ENCODE measurements around the gene SLC37A4.
"Not testable (repeated sequence)": the region's sequence is repeated elsewhere in the genome, so short reads cannot be mapped to it uniquely, and the experiment has no call there.

DNA sequence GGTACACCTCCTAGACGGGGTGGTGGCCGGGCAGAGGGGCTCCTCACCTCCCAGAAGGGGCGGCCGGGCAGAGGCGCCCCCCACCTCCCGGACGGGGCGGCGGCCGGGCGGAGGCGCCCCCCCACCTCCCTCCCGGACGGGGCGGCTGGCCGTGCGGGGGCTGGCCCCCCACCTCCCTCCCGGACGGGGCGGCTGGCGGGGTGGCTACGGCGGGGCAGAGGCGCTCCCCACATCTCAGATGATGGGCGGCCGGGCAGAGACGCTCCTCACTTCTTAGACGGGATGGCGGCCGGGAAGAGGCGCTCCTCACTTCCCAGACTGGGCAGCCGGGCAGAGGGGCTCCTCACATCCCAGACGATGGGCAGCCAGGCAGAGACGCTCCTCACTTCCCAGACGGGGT lies 28.5 kb upstream of the SLC37A4 start:
- TF ChIP-seq, protein P1, sequence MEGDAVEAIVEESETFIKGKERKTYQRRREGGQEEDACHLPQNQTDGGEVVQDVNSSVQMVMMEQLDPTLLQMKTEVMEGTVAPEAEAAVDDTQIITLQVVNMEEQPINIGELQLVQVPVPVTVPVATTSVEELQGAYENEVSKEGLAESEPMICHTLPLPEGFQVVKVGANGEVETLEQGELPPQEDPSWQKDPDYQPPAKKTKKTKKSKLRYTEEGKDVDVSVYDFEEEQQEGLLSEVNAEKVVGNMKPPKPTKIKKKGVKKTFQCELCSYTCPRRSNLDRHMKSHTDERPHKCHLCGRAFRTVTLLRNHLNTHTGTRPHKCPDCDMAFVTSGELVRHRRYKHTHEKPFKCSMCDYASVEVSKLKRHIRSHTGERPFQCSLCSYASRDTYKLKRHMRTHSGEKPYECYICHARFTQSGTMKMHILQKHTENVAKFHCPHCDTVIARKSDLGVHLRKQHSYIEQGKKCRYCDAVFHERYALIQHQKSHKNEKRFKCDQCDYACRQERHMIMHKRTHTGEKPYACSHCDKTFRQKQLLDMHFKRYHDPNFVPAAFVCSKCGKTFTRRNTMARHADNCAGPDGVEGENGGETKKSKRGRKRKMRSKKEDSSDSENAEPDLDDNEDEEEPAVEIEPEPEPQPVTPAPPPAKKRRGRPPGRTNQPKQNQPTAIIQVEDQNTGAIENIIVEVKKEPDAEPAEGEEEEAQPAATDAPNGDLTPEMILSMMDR (IDR thresholded peaks at IDR 0.05): not testable (repeated sequence)
- TF ChIP-seq ZFX (IDR thresholded peaks at IDR 0.05; ENCODE audit: borderline replicate concordance): not testable (repeated sequence)

All from 22Rv1 (cell line).